Measurements from ENCODE around the gene PTPN7. TPM values are rescaled to one million over a fixed set of nuclear protein-coding genes. Genes with fewer than 3 reads are reported as not detected.

PTPN7 gene
- total RNA-seq, 4 donors from 2014 or later: 4.7 to 48.7 (median 7.6) TPM

DNA sequence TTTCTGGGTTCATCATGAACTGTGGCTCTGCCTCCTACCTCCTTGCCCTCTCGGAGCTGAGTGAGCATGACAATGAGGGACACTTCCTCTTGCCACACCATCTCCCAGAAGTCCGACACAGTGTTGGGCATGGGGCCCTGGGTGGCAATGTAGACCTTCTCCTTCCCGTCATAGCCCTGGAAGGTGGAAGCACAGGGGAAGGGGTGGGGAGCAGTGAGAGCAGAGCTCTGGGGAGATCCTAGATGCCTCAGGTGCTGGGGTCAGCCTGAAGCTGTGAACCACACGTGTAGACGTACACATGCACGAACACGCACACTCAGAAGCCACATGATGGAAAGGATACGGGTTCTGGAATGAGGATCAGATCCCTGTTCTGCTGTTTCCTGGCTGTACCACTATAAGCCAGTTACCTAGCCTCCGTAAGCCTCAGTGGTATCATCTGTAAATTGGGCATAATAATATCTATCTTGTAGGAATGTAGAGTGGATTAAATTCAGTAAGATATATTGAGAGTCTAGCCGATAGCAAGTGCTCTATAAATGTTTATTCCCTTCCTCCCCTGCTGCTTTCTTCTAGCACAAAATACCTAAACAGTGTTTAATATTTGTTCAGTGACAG, 6.1 kb downstream of the PTPN7 start:
- Histone ChIP-seq H3K36me3 (no peaks in the 10 kb centered on the region), H3K27ac (no peak overlapping the region), H3K4me3 (no peak overlapping the region), H3K4me1 (peaks cover 0 to 10% (median 3%) of the 10 kb centered on the region in 4 donors), H3K9me3 (no peaks in the 10 kb centered on the region), H3K27me3 (no peaks in the 10 kb centered on the region)
- DNase-seq: no peak
- no peak for TF ChIP-seq POLR2A (IDR thresholded peaks at IDR 0.05)
- TF ChIP-seq, protein P1, sequence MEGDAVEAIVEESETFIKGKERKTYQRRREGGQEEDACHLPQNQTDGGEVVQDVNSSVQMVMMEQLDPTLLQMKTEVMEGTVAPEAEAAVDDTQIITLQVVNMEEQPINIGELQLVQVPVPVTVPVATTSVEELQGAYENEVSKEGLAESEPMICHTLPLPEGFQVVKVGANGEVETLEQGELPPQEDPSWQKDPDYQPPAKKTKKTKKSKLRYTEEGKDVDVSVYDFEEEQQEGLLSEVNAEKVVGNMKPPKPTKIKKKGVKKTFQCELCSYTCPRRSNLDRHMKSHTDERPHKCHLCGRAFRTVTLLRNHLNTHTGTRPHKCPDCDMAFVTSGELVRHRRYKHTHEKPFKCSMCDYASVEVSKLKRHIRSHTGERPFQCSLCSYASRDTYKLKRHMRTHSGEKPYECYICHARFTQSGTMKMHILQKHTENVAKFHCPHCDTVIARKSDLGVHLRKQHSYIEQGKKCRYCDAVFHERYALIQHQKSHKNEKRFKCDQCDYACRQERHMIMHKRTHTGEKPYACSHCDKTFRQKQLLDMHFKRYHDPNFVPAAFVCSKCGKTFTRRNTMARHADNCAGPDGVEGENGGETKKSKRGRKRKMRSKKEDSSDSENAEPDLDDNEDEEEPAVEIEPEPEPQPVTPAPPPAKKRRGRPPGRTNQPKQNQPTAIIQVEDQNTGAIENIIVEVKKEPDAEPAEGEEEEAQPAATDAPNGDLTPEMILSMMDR (IDR thresholded peaks at IDR 0.05): no peak

DNA sequence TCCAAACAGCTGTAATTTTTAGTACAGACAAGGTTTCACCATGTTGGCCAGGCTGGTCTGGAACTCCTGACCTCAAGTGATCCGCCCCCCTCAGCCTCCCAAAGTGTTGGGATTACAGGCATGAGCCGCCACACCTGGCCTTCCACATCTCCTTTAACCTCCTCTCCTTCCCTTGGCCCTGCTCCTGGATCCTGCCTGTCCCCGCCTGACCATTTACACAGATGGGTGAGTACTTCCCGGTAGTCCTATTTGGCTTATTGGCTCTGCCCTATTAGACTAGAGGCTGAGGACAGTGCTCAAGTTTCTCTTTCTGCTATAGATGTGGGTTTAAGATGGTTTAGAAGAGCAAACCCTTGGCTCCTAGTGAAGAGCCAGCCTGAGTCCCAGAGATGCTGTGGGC, 7.1 kb downstream of the PTPN7 start:
- no peak overlapping the region for H3K4me3 ChIP-seq
- peaks cover 0 to 10% (median 2%) of the 10 kb centered on the region in 4 donors for H3K4me1 ChIP-seq
- no peak overlapping the region for H3K27ac ChIP-seq
- DNase-seq: no peak
- no peaks in the 10 kb centered on the region for H3K9me3 ChIP-seq
- TF ChIP-seq POLR2A (IDR thresholded peaks at IDR 0.05): no peak
- H3K27me3 ChIP-seq: no peaks in the 10 kb centered on the region
- H3K36me3 ChIP-seq: no peaks in the 10 kb centered on the region

DNA sequence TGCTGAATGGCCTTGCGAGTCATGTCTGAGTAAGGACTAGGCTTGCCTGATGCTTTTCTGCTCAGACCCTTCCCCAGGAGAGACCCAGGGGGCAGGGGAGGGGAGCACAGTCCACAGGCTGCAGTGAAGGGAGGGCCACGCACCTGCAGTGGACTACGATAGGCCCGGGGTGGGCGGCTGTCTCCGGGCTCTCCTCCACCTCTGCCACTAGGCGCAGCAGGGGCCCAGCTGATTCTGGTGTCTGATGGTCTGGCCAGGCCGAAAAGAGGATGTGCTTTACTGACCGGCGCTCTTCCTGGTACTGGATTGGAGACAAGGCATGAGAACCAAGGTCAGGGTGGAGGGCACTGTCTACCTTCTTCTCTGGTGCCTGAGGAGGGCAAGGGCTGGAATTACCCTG, 8.0 kb downstream of the PTPN7 start:
- no peaks in the 10 kb centered on the region for H3K9me3 ChIP-seq
- H3K36me3 ChIP-seq: no peaks in the 10 kb centered on the region
- H3K27me3 ChIP-seq: no peaks in the 10 kb centered on the region
- DNase-seq: no peak
- H3K27ac ChIP-seq: no peak overlapping the region
- no peak for TF ChIP-seq POLR2A (IDR thresholded peaks at IDR 0.05)
- TF ChIP-seq, protein P1 (IDR thresholded peaks at IDR 0.05): no peak
- peaks cover 0 to 2% (median 0%) of the 10 kb centered on the region in 4 donors for H3K4me1 ChIP-seq
- no peak overlapping the region for H3K4me3 ChIP-seq

- Histone ChIP-seq H3K9me3 (no peaks in the 10 kb centered on the region), H3K4me3 (no peak overlapping the region), H3K27ac (no peak overlapping the region), H3K27me3 (no peaks in the 10 kb centered on the region), H3K36me3 (no peaks in the 10 kb centered on the region), H3K4me1 (no peaks in the 10 kb centered on the region)
- TF ChIP-seq, protein P1 (IDR thresholded peaks at IDR 0.05): no peak
- no peak for TF ChIP-seq POLR2A (IDR thresholded peaks at IDR 0.05)
- DNase-seq: no peak
Observed at GRCh38 chr1:202151045-202151444, 9.4 kb downstream of the PTPN7 start.

- no peak for DNase-seq
- Histone ChIP-seq H3K27ac (no peak overlapping the region), H3K27me3 (no peaks in the 10 kb centered on the region), H3K9me3 (no peaks in the 10 kb centered on the region), H3K36me3 (no peaks in the 10 kb centered on the region), H3K4me3 (no peak overlapping the region), H3K4me1 (no peaks in the 10 kb centered on the region)
- TF ChIP-seq, protein P1 (IDR thresholded peaks at IDR 0.05): no peak
- no peak for TF ChIP-seq POLR2A (IDR thresholded peaks at IDR 0.05)
Observed at GRCh38 chr1:202150602-202151001, 9.8 kb downstream of the PTPN7 start.

DNA sequence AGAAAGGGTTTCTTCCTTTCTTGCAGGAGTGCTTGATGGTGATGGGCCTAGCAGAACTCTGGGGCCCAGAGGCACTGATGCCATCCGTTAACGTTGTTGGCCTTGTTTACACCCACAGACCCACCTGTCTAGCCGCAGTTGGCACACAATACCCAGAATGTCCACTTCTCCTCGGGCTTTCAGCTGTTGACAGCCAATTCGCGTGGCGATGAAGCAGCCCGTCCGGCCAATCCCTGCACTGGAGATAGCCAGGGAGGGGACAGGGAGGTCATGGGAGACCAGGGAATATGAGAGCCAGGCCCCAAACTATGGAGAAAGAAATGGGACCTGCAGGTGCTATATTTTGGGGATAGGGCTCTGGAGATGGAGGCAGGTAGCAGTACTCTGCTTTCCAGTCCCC, 10.2 kb downstream of the PTPN7 start:
- Histone ChIP-seq H3K9me3 (no peaks in the 10 kb centered on the region), H3K4me1 (peaks cover 0 to 4% (median 2%) of the 10 kb centered on the region in 4 donors), H3K4me3 (no peak overlapping the region), H3K27ac (no peak overlapping the region), H3K27me3 (no peaks in the 10 kb centered on the region), H3K36me3 (no peaks in the 10 kb centered on the region)
- no peak for DNase-seq
- no peak for TF ChIP-seq POLR2A (IDR thresholded peaks at IDR 0.05)
- TF ChIP-seq, protein P1 (IDR thresholded peaks at IDR 0.05): no peak

Data from Peyer's patch (tissue), 4 donors.